ENCODE measurements around the gene DPP6. TPM values are rescaled to one million over a fixed set of nuclear protein-coding genes. Genes with fewer than 3 reads are reported as not detected.
"Not testable (repeated sequence)": the region's sequence is repeated elsewhere in the genome, so short reads cannot be mapped to it uniquely, and the experiment has no call there.

The DPP6 gene
- total RNA-seq, 1 experiment from 2014 or later: not detected

DNA sequence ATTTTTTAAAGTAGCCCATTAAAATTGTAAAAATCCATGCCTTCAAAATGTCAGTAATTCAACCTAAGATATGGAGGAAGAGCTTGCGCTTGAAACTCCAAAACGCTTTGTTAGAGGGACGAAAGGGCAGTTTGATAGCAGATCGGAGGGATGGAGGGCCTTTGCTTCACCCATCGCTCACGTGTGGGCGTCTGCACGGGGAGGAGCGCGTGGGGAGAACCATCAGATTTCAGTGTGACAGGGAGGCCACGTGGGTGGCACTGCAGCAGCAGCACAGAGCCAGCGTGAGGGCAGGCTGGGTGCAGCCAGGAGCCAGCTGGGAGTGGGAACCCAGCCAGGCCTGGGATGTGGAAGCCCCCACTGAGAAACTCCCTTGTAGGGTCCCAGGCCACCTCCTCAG is 625.3 kb downstream of the DPP6 start:
- Histone ChIP-seq H4K20me1 (ENCODE audit: low read length) (no peaks in the 10 kb centered on the region), H3K9me2 (replicated peaks; ENCODE audit: low read length) (no peaks in the 10 kb centered on the region), H3K9ac (ENCODE audit: low read length) (no peak overlapping the region), H3K9me3 (ENCODE audit: low read length) (no peaks in the 10 kb centered on the region), H3K36me3 (ENCODE audit: low read depth, low read length) (no peaks in the 10 kb centered on the region), H3K4me3 (ENCODE audit: low read length) (no peak overlapping the region), H3K27ac (ENCODE audit: low read length) (no peak overlapping the region), H3K27me3 (ENCODE audit: low read length) (no peaks in the 10 kb centered on the region), H2AFZ (ENCODE audit: low read length) (no peak overlapping the region), H3K4me2 (ENCODE audit: low read length) (no peak overlapping the region), H3K4me1 (ENCODE audit: insufficient read depth, low read length) (no peaks in the 10 kb centered on the region), H3F3A (ENCODE audit: low read length, unreplicated experiment) (no peaks in the 10 kb centered on the region), H3K79me2 (ENCODE audit: low read length) (no peaks in the 10 kb centered on the region)
- TF ChIP-seq, protein P1, sequence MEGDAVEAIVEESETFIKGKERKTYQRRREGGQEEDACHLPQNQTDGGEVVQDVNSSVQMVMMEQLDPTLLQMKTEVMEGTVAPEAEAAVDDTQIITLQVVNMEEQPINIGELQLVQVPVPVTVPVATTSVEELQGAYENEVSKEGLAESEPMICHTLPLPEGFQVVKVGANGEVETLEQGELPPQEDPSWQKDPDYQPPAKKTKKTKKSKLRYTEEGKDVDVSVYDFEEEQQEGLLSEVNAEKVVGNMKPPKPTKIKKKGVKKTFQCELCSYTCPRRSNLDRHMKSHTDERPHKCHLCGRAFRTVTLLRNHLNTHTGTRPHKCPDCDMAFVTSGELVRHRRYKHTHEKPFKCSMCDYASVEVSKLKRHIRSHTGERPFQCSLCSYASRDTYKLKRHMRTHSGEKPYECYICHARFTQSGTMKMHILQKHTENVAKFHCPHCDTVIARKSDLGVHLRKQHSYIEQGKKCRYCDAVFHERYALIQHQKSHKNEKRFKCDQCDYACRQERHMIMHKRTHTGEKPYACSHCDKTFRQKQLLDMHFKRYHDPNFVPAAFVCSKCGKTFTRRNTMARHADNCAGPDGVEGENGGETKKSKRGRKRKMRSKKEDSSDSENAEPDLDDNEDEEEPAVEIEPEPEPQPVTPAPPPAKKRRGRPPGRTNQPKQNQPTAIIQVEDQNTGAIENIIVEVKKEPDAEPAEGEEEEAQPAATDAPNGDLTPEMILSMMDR (conservative IDR thresholded peaks at IDR 0.05; ENCODE audit: low read depth, low read length): no peak
- TF ChIP-seq EZH2phosphoT487 (IDR thresholded peaks at IDR 0.05; ENCODE audit: borderline replicate concordance, low read length): no peak
- no peak for TF ChIP-seq EZH2 (IDR thresholded peaks at IDR 0.05; ENCODE audit: low read length, unreplicated experiment)
- no TSS peak for BruUV-seq (replicated peaks)
- CTCF ChIA-PET: no interaction called here
- POLR2A ChIA-PET (ENCODE audit: unreplicated experiment): no interaction called here
- ATAC-seq: no peak
- intact Hi-C loops (cut with micrococcal nuclease): no loop called here
- DNase-seq: no peak

DNA sequence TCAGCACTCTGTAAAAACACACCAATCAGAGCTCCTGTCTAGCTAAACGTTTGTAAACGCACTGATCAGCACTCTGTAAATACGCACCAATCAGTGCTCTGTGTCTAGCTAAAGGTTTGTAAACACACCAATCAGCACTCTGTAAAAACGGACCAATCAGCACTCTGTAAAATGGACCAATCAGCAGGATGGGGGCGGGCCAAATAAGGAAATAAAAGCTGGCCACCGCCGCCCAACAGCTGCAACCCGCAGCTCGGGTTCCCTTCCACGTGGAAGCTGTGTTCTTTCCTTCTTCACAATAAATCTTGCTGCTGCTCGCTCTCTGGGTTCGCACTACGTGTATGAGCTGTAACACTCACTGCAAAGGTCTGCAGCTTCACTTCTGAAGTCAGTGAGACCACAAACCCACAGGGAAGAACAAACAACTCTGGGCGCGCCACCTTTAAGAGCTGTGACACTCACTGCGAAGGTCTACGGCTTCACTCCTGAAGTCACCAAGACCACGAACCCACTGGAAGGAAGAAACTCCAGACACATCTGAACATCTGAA is 625.9 kb downstream of the DPP6 start:
- POLR2A ChIA-PET (ENCODE audit: unreplicated experiment); H3K27ac ChIP-seq (ENCODE audit: low read length); H4K20me1 ChIP-seq (ENCODE audit: low read length); ATAC-seq; H2AFZ ChIP-seq (ENCODE audit: low read length); CTCF ChIA-PET; H3K9me3 ChIP-seq (ENCODE audit: low read length); H3K9me2 ChIP-seq (replicated peaks; ENCODE audit: low read length); BruUV-seq (replicated peaks); H3K4me3 ChIP-seq (ENCODE audit: low read length); H3K4me1 ChIP-seq (ENCODE audit: insufficient read depth, low read length); intact Hi-C loops (cut with micrococcal nuclease); H3K4me2 ChIP-seq (ENCODE audit: low read length); H3K9ac ChIP-seq (ENCODE audit: low read length); H3F3A ChIP-seq (ENCODE audit: low read length, unreplicated experiment); DNase-seq; H3K36me3 ChIP-seq (ENCODE audit: low read depth, low read length); H3K27me3 ChIP-seq (ENCODE audit: low read length); H3K79me2 ChIP-seq (ENCODE audit: low read length): not testable (repeated sequence)

DNA sequence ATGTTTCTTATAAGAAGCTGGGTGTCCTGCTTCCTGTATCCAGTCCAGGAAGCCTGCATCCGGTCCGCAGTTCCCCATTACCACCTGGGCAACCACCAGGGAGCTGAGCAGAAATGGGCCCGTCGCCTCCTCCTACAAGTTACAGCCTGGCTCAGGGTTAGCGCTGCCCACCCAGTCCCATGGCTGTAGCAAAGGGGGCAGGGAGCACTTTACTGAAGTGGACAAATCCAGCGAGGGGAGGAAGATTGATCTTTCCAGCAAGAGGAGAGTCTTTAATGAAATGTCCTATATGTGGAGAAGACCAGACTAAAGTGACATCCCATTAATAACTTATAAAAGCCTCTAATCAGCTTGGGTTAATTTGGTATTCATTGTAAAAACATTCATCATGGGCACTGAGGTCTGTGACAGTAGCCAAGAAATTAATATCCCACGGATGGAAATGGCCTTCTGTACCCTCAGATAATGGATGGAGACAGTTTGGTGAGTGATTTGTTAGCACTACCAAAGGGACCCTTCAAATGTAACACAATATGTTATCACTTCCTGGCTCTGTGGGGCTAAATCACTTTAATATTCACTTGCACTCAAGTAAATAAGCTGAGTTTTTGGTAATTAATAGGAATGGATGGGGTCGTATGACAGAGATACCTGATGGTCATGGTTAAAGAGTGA is 627.3 kb downstream of the DPP6 start:
- no peak overlapping the region for H3K27ac ChIP-seq (ENCODE audit: low read length)
- H3K4me2 ChIP-seq (ENCODE audit: low read length): no peak overlapping the region
- no peak overlapping the region for H3K9ac ChIP-seq (ENCODE audit: low read length)
- no peak overlapping the region for H3K4me3 ChIP-seq (ENCODE audit: low read length)
- H3K79me2 ChIP-seq (ENCODE audit: low read length): no peaks in the 10 kb centered on the region
- no peaks in the 10 kb centered on the region for H3K9me2 ChIP-seq (replicated peaks; ENCODE audit: low read length)
- no peak for ATAC-seq
- H3K27me3 ChIP-seq (ENCODE audit: low read length): no peaks in the 10 kb centered on the region
- no peaks in the 10 kb centered on the region for H3F3A ChIP-seq (ENCODE audit: low read length, unreplicated experiment)
- intact Hi-C loops (cut with micrococcal nuclease): no loop called here
- CTCF ChIA-PET: no interaction called here
- no peaks in the 10 kb centered on the region for H4K20me1 ChIP-seq (ENCODE audit: low read length)
- H3K9me3 ChIP-seq (ENCODE audit: low read length): no peaks in the 10 kb centered on the region
- no peak for DNase-seq
- TF ChIP-seq EZH2 (IDR thresholded peaks at IDR 0.05; ENCODE audit: low read length, unreplicated experiment) (no peak), EZH2phosphoT487 (IDR thresholded peaks at IDR 0.05; ENCODE audit: borderline replicate concordance, low read length) (no peak)
- TF ChIP-seq, protein P1 (conservative IDR thresholded peaks at IDR 0.05; ENCODE audit: low read depth, low read length): no peak
- no peaks in the 10 kb centered on the region for H3K4me1 ChIP-seq (ENCODE audit: insufficient read depth, low read length)
- POLR2A ChIA-PET (ENCODE audit: unreplicated experiment): no interaction called here
- no peaks in the 10 kb centered on the region for H3K36me3 ChIP-seq (ENCODE audit: low read depth, low read length)
- BruUV-seq (replicated peaks): no TSS peak
- no peak overlapping the region for H2AFZ ChIP-seq (ENCODE audit: low read length)
